OCI-LY7 (cell line): ENCODE measurements around the gene BCAR3. TPM values are rescaled to one million over a fixed set of nuclear protein-coding genes. Genes with fewer than 3 reads are reported as not detected.

Experiments used
- BruUV-seq: library from RNA; stranded (reverse); fragments of 400-500 nt; replicated peaks from 2 replicates; lab custom pipeline; 2021; lab: Mats Ljungman, UMichigan
- CTCF ChIA-PET: fragments of 300-600 bp; sonication (Branson Sonifier 250); formaldehyde crosslinking; loops from one replicate; lab custom pipeline; 2022; ENCODE audit warnings: antibody characterized with exemption; ENCODE audit not compliant: unreplicated experiment; lab: Charles Lee
- POLR2A ChIA-PET: fragments of 300-600 bp; sonication (Branson Sonifier 250); formaldehyde crosslinking; loops from one replicate; lab custom pipeline; 2022; ENCODE audit warnings: antibody characterized with exemption; lab: Charles Lee
- DNase-seq: peaks from one replicate; pipeline ENCODE4 v3.0.0-alpha.2; 2015; ENCODE audit warnings: low spot score
- H2AFZ ChIP-seq: fragments of 200-600 bp; sonication (generic), shearing (Covaris generic); 2 replicates; pipeline ENCODE4 v1.6.1; 2014; ENCODE audit warnings: mild to moderate bottlenecking, antibody characterized with exemption, low read length, moderate library complexity
- H3K27ac ChIP-seq: fragments of 200-600 bp; sonication (generic); 2 replicates; pipeline ENCODE4 v1.5.1; 2014; ENCODE audit warnings: mixed run types, low read depth, mild to moderate bottlenecking, moderate library complexity, low read length, inconsistent platforms; ENCODE audit not compliant: poor library complexity, severe bottlenecking
- H3K36me3 ChIP-seq: fragments of 200-600 bp; sonication (generic); 2 replicates; pipeline ENCODE4 v1.6.1; 2014; ENCODE audit warnings: mild to moderate bottlenecking, antibody characterized with exemption, low read length, moderate library complexity, mixed read lengths; ENCODE audit not compliant: insufficient read depth
- H3K4me1 ChIP-seq: fragments of 200-600 bp; sonication (generic); 2 replicates; pipeline ENCODE4 v1.5.1; 2014; ENCODE audit warnings: mild to moderate bottlenecking, low read length; ENCODE audit not compliant: insufficient read depth, poor library complexity, severe bottlenecking
- H3K4me2 ChIP-seq: fragments of 200-600 bp; sonication (generic); 2 replicates; pipeline ENCODE4 v1.6.1; 2014; ENCODE audit warnings: mild to moderate bottlenecking, low read length
- H3K4me3 ChIP-seq: fragments of 200-600 bp; sonication (generic); 2 replicates; pipeline ENCODE4 v1.5.1; 2014; ENCODE audit warnings: mild to moderate bottlenecking, low read depth, low read length; ENCODE audit not compliant: poor library complexity, severe bottlenecking
- H3K79me2 ChIP-seq: fragments of 200-600 bp; sonication (generic); 2 replicates; pipeline ENCODE4 v1.6.1; 2016; ENCODE audit warnings: low read depth, mild to moderate bottlenecking, low read length, moderate library complexity, mixed read lengths; ENCODE audit not compliant: insufficient read depth
- H3K9me2 ChIP-seq: fragments of 200-600 bp; sonication (generic); 2 replicates; pipeline ENCODE4 v1.6.1; 2016; ENCODE audit warnings: mild to moderate bottlenecking, low read length, mixed read lengths; ENCODE audit not compliant: insufficient read depth
- H3K9me3 ChIP-seq: fragments of 200-600 bp; sonication (generic); 2 replicates; pipeline ENCODE4 v1.6.1; 2014; ENCODE audit warnings: mild to moderate bottlenecking, mixed run types, low read length, mixed read lengths
- H4K20me1 ChIP-seq: fragments of 200-600 bp; sonication (generic); 2 replicates; pipeline ENCODE4 v1.6.1; 2014; ENCODE audit warnings: mild to moderate bottlenecking, antibody characterized with exemption, low read length, moderate library complexity, mixed read lengths; ENCODE audit not compliant: insufficient read depth
- CTCF ChIP-seq: fragments of 200-600 bp; sonication (generic); conservative IDR thresholded peaks from 2 replicates; pipeline ENCODE4 v1.5.1; 2014; ENCODE audit warnings: mild to moderate bottlenecking, antibody characterized with exemption, low read length, moderate library complexity, mixed read lengths
- EZH2phosphoT487 ChIP-seq: fragments of 200-600 bp; sonication (generic); IDR thresholded peaks from 2 replicates; pipeline ENCODE4 v1.6.1; 2018; ENCODE audit warnings: low read depth, borderline replicate concordance, mild to moderate bottlenecking, mixed run types, antibody characterized with exemption, low read length, moderate library complexity, mixed read lengths
- intact Hi-C: fragments of 100-400 bp; cut with micrococcal nuclease; formaldehyde crosslinking; loops from one replicate; pipeline ENCODE4 v1.10.0; 2022; ENCODE audit not compliant: unreplicated experiment
- total RNA-seq, 2 experiments: library from RNA; depleted of rRNA in 1 of 2; stranded (reverse); fragments of >200 nt in 1 of 2; shearing (Covaris generic) in 1 of 2; gene quantifications; 2 replicates each; pipeline ENCODE4 v1.2.3, GENCODE V29; 2014 to 2022

The BCAR3 gene
- total RNA-seq, 2 experiments from 2014 or later: 16.3 to 24.2 TPM

GRCh38 chr1:93690341-93690740 lies 8.7 kb upstream of the BCAR3 start:
- ChIA-PET CTCF (interaction anchor here (1.0 kb wide), 1 partner anchor 12 kb away, joined by 3 read pairs; no protein-coding TSS in a partner anchor), POLR2A (interaction anchor here (0.9 to 17.2 kb wide), 5 partner anchors 9 to 115 kb away, joined by 3 to 497 read pairs (median 6); partner anchors contain the start of gene BCAR3)
- Histone ChIP-seq H3K79me2 (no peaks in the 10 kb centered on the region), H3K27ac (peak overlapping the region; percentile 80), H3K36me3 (no peaks in the 10 kb centered on the region), H3K4me2 (peak overlapping the region; percentile 66), H3K9me3 (no peaks in the 10 kb centered on the region), H3K4me3 (peak overlapping the region; percentile 33), H3K4me1 (peaks cover 96% of the 10 kb centered on the region), H3K9me2 (no peaks in the 10 kb centered on the region), H2AFZ (no peak overlapping the region; the same call in 1 of the 2 replicates), H4K20me1 (no peaks in the 10 kb centered on the region)
- no TSS peak for BruUV-seq
- intact Hi-C loops: loop anchor here (2.0 kb wide), 1 partner anchor 14 kb away; no protein-coding TSS in a partner anchor
- TF ChIP-seq CTCF (no peak), EZH2phosphoT487 (no peak)
- DNase-seq: no peak

- ChIA-PET CTCF (interaction anchor here (1.0 kb wide), 1 partner anchor 13 kb away, joined by 3 read pairs; no protein-coding TSS in a partner anchor), POLR2A (interaction anchor here (0.6 to 17.2 kb wide), 8 partner anchors 8 to 1369 kb away, joined by 3 to 497 read pairs (median 5); partner anchors contain the start of gene BCAR3)
- no peak for TF ChIP-seq CTCF
- TF ChIP-seq EZH2phosphoT487: no peak
- no peaks in the 10 kb centered on the region for H3K36me3 ChIP-seq
- H3K27ac ChIP-seq: peak overlapping the region; percentile 80
- H3K4me2 ChIP-seq: peak overlapping the region; percentile 66
- peak overlapping the region; percentile 14; the same call in 1 of the 2 replicates for H2AFZ ChIP-seq
- H4K20me1 ChIP-seq: no peaks in the 10 kb centered on the region
- no peaks in the 10 kb centered on the region for H3K79me2 ChIP-seq
- peaks cover 96% of the 10 kb centered on the region for H3K4me1 ChIP-seq
- no peaks in the 10 kb centered on the region for H3K9me2 ChIP-seq
- DNase-seq: peak; percentile 74
- no peaks in the 10 kb centered on the region for H3K9me3 ChIP-seq
- intact Hi-C loops: loop anchor here (2.0 to 5.0 kb wide), 2 partner anchors 15 to 727 kb away; partner anchors contain the start of gene DIPK1A
- peak overlapping the region; percentile 33 for H3K4me3 ChIP-seq
- TSS peak; percentile 96 for BruUV-seq
Observed at GRCh38 chr1:93689521-93690223, 8.0 kb upstream of the BCAR3 start.
